Measurements from ENCODE around the gene SIX6. TPM values are rescaled to one million over a fixed set of nuclear protein-coding genes. Genes with fewer than 3 reads are reported as not detected.

SIX6 gene
- total RNA-seq, 1 donor from 2014 or later, result not detected

- no peak for DNase-seq (ENCODE audit: low read depth, low spot score)
These were observed 4.1 kb downstream of the SIX6 start for GRCh38 chr14:60512973-60513571.

- DNase-seq (ENCODE audit: low read depth, low spot score), result no peak
These were observed 5.4 kb downstream of the SIX6 start for GRCh38 chr14:60514378-60514740.

- no peak for DNase-seq (ENCODE audit: low read depth, low spot score)
These were observed 6.0 kb downstream of the SIX6 start for GRCh38 chr14:60514741-60515491.

- DNase-seq (ENCODE audit: low read depth, low spot score), result no peak
These were observed 6.8 kb downstream of the SIX6 start for GRCh38 chr14:60515511-60516289.

GRCh38 chr14:60532442-60532841, 23.5 kb downstream of the SIX6 start:
- no peak for DNase-seq (ENCODE audit: low read depth, low spot score)

GRCh38 chr14:60537663-60538062, 28.7 kb downstream of the SIX6 start:
- no peak for DNase-seq (ENCODE audit: low read depth, low spot score)

GRCh38 chr14:60544659-60545058, 35.7 kb downstream of the SIX6 start:
- DNase-seq (ENCODE audit: low read depth, low spot score), result no peak

GRCh38 chr14:60553808-60554207, 44.9 kb downstream of the SIX6 start:
- DNase-seq (ENCODE audit: low read depth, low spot score), result no peak

GRCh38 chr14:60561845-60562746, 53.1 kb downstream of the SIX6 start:
- DNase-seq (ENCODE audit: low read depth, low spot score), result peak; percentile 10

Other genes starting within 250 kb of the SIX6 start
- gene C14orf39, start 23.1 kb upstream of the SIX6 start, total RNA-seq, result 0.26 TPM in 1 of 2 replicates, not detected in the other
- gene SIX1, start 140.3 kb downstream of the SIX6 start, total RNA-seq, result 0.73 and 1.4 TPM in 2 replicates
- gene SIX4, start 215.2 kb downstream of the SIX6 start, total RNA-seq, result 3.2 and 5.0 TPM in 2 replicates
- gene MNAT1, start 225.6 kb downstream of the SIX6 start, total RNA-seq, result 58.4 and 63.4 TPM in 2 replicates

Data from pulmonary artery endothelial cell (primary cell).